ENCODE data around the gene CEP89.
"Not testable (repeated sequence)": the region's sequence is repeated elsewhere in the genome, so short reads cannot be mapped to it uniquely, and the experiment has no call there.

Gene CEP89

DNA sequence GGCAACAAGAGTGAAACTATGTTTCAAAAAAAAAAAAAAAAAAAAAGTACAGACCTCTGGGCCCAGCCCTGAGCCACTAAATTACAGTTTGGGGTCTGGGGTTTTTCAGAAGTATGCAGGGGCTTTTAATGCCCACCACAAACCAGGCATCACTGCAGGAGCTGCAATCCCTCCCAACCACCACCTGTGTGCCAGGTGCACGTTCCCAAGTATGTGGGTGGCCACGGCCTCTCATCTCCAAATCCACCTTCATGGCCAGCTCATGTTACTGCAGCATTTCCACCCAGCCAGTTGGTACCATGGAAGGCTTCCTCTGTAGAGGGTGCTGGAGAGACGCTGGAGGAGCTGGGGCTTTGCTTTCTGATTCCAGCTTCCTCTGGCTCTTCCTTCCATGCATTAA is 26.5 kb downstream of the CEP89 start:
- DNase-seq: no peak

DNA sequence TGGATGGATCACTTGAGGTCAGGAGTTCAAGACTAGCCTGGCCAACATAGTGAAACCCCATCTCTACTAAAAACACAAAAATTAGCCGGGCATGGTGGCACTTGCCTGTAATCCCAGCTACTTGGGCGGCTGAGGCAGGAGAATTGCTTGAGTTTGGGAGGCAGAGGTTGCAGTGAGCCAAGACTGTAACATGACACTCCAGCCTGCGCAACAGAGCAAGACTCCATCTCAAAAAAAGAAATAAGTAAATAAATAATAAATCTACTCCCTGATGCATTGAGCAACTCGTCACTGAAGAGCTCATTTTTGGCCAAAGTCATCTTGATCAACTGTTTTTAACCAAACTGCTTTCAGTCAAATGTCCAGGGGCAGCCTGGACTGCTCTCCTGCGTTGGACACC is 30.5 kb downstream of the CEP89 start:
- DNase-seq: not testable (repeated sequence)

DNA sequence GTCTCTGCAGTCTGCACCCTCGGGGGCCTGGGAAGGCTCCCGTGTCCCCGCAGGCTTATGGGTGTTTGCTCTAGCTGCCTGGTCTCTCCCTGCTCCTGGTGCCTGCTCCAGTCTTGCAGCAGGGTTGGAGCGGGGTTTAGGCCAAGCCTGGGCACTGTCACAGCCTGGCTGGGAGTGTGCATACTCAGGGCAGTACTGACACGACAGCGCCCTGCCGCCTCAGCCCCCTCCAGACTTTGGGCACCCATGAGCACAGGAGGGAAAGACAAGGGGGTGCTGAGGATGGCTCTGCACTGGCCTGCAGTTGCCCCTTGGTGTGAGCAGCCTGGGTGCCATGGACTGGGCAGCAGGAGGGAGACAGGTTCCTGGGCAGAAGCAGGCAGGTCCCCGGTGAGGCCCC is 35.7 kb downstream of the CEP89 start:
- no peak for DNase-seq

DNA sequence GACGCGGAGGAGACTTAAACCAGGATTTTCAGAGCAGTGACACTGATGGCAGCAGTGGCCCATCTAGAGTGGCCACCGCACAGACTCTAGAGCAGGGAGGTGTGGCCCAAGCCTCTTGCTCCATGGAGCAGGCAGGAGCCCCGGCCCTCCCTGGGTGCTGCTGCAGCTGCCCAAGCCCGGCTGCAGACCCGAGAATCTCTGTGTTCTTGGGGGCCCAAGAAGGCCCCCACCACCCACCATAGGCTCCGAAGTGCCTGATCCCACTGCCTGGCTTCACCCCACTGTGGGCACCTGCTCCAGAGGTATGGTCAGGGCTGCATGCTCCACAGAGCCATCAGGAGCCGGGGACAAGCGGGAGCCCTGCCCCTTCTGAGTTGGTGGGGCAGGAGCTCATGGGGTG is 36.1 kb downstream of the CEP89 start:
- DNase-seq: no peak

DNA sequence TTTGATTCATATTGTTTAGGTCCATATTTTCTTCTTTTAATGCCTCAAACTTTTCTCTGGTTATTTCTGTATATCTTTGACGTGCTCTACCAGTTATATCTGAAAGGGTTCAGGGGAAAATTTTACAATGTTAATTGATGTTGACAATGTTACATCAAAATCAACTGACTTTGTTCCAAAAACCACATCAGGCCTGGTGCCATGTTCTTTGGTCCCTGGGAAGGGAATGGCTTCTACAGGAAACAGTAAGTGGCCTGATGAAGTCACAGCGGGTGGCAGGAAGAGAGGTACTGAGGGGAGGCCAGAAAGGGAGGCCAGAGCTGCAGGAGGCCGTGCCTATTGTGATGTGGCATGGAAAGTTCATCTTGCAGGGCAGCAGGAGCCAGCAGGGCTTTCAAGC is 38.2 kb downstream of the CEP89 start:
- DNase-seq: no peak

DNA sequence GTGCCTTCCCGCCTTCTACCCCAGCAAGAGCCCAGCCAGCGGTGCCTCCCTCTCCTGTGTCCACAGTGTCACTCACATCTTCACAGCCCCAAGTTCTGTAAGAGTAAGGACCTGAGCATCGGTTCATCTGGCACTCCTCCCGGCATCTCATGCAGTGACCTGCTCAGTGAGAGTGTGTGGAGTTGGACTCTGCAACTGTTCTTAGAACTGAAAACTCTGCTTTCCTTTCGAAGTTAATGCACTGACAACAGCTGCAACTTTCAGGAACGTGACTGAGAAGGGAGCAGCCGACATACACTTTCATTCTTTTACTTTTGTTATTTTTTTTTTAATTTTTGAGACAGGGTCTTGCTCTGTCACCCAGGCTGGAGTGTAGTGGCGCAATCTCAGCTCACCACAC is 41.2 kb downstream of the CEP89 start:
- DNase-seq: no peak

DNA sequence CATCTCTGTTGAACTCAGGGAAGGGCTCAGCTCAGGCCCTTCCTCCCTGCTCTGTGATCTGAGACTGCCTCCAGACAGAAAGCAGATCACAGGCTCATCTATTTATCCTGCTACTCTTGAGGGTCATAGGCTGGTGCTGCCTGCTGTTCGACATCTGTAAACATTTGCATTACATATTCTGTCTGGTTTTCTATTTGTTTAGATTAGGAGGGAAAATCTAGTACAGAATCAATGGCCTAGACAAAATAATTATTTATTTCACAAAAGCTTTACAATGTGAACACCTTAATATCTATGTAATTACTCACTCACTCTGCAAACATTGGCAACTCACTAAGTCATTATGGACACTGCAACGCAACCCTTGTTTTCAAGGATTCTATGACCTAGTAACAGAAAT is 43.0 kb downstream of the CEP89 start:
- no peak for DNase-seq

DNA sequence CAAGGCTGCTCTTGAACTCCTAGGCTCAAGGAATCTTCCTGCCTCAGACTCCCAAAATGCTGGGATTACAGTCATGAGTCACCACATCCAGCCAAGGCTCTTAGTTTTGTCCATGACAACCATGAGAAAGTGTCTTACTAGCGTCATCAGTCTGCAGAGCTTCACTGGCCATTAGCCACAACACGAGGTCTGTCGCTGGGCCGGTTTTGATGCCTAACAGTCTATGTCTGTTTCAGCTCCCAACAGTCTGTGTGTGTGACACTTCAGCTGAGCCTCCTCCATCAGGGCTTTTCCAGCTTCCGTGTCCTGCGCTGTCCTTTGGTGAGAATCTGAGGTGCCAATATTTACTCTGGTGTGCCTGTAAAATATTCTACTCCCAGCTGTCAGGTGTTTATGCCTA is 47.6 kb downstream of the CEP89 start:
- DNase-seq: no peak

DNA sequence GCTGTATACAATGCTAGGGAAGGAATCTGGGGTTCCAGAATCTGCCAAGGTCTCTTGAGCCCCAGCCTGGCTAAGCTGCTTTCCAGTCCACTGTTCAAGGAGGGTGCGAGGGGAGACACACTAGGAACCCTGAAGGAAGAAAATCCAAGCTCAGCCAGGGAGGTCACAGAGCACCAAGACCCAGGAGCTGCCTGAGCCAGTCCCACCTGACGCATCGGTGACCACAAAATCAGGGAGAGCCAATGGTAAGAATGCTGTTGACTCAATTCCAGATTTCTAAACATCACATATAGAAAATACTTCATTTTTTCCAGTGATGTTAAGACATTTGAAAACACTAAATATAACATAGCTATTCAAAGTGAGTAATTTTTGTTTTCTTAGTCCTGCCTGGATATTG is 50.1 kb downstream of the CEP89 start:
- DNase-seq: no peak

DNA sequence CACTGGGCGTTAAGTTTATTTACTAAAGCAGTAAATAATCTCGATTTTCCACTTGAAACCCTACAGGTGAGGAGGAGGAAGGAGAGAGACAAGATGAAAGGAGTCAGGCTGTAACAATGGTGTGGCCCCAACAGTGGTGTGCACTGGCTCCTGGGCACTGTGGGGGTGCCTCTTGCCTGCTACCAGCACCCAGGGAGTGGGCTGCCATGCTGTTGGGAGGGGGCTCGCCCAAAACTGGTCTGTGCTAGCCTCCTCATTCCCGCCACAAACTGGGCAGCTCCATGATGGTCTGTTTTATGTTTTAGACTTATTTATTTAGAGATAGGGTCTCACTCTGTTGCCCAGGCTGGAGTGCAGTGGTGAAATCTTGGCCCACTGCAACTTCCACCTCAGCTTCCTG is 52.4 kb downstream of the CEP89 start:
- no peak for DNase-seq

DNA sequence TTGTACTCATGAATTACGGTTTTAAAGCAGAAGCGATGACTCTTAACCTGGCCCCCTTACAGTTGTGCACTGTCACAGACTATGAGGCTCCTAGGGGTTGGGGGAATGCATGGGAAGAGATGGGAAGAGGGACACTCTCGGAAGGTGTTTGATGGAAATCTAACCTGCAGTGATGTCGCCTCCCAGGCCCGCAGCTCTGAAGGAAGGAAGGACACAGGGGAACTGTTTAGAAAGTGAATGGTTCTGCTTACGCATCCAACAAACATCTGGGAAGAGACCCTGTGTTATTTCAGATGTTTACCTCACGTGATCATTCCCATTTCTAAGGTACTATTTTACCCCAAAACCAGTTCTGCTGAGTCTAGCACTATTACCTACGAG is 54.2 kb downstream of the CEP89 start:
- no peak for DNase-seq

DNA sequence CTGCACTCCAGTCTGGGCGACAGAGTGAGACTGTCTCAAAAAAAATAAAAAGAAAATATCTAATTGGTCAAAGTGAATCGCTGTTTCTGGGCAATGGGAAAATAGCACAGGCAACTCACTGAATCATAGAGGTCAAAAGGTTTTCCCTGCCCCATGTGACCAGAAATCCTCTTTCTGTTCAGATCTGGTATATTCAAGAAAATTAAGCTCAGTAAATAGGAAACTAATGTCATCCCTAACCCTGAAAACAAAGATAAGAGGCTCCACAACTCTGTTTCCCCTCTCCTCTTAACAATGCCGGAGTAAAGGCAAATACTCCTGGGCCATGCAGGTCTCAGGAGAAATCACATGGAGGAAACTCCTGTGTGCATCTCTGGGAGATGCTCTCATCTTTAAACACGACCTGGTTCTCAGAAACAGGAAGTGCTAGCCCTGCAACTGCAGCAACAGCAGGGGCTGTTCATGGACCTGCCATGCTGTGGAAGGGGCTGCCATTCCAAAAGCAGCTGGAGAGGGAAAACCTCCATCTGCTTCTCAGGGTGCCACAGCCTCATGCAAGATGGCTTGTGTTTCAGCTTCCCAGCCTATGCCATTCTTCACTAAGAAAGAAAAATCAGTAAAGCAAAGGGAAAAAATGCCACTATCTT is 54.7 kb downstream of the CEP89 start:
- DNase-seq: no peak

DNA sequence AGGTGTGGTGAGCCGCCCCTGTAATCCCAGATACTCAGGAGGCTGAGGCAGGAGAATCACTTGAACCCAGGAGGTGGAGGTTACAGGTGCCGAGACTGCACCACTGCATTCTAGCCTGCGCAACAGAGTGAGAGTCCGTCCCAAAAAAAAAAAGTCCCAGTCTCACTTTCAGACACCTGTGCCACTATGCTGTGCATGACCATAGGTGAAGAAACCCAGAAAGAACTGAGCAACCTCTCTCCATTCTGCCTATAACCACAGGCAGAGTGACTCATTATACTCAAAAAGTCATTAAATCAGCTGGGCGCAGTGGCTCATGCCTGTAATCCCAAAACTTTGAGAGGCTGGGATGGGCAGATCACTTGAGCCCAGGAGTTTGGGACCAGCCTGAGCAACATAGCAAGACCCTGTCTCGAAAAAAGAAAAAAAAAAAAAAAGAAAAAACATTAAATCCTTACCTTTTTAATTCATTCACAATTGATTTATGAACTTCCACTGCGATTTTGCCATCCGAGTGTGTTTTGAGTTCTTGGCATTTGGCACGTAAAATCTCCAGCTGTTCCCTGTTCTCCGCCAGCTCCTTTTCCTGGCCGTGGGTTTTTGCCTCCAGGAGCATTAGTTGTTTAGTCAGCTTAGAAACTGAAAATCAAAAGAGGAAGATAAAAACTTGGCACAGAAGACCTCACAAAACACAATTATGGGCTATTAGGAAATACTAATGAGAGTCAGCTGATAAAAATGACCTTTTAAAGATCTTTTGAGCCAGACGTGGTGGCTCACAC is 56.7 kb downstream of the CEP89 start:
- no peak for DNase-seq

DNA sequence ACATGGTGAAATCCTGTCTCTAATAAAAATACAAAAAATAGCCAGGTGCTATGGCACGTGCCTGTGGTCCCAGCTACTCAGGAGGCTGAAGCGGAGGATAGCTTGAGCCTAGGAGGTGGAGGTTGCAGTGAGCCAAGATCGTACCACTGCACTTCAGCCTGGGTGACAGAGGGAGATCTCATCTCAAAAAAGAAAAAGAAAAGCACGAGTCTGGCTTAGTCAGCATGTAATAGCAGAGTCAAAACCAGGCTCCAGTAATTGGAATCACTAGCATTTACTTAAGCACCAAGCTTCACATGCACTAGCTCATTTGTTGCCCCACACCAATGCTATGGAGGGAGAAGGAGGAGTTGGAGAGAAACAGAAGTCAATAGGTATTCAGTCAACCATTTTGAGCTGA is 60.3 kb downstream of the CEP89 start:
- no peak for DNase-seq

DNA sequence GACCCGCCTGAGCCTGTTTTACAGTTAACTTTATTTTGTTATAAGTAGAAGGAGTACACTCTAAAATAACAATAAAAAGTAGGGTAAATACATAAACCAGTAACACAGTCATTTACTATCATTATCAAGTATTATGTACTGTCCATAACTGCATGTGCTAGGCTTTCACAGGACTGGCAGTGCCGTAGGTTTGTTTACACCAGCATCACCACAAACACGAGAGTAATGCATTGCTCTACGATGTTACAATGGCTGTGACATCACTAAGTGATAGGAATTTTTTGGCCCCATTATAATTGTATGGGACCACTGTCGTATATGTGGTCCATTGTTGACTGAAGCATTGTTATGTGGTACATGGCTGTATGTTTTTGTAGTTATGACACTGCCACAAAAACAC is 60.9 kb downstream of the CEP89 start:
- no peak for DNase-seq

DNA sequence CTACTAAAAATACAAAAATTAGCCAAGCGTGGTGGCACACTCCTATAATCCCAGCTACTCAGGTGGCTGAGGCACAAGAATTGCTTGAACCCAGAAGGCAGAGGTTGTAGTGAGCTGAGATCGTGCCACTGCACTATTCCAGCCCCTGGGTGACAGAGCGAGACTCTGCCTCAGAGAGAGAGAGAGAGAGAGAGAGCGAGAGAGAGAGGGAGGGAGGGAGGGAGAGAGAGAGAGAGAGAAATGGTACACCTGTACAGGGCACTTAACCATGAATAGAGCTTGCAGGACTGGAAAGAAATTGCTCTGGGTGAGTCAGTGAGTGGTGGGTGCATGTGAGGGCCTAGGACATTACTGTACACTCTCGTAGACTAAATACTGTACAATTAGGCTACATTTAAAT is 61.7 kb downstream of the CEP89 start:
- no peak for DNase-seq

DNA sequence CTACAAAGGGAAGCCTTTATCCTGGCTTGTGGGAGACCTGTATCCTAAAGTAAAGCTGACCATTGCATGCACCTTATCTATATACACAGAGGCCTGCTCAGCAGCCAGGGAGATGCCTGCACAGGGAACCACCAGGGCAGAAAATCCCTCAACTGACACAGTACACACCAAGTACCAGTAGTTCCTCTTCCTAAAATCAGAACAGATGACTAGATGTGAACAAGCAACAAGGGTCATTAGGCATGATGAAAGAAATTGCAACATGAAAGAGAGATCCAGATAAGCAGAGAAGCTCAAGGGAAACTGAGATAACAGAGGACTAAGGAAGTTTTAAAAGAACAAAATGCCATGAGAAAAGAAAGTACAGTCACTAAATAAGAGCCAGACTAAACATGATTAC is 62.5 kb downstream of the CEP89 start:
- DNase-seq: no peak

DNA sequence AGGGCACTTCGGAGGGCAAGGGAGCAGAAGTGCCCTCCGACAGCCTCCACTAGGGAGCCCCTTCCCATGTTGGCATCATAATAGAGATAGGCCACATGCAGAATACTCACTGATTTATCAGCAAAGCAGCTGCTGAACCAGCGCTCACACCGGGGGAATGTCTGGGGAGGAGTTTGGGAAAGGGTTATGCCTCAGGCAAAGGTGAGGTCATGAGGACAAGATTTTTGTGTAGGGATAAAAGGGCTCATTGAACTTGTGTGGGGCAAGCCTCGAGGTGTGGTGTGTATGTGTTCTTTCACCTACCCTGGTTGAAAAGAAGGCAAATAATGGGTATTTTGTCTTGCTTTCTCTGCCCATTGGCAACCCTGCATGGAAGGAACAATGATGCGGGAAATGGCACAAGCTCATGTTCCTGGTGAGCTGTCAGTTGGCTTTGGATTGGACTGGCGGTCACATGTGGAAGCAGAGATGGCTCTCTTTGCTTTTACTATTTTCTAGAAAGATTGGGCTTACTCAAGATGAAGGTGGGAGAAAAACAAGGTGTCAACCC is 63.0 kb downstream of the CEP89 start:
- no peak for DNase-seq

DNA sequence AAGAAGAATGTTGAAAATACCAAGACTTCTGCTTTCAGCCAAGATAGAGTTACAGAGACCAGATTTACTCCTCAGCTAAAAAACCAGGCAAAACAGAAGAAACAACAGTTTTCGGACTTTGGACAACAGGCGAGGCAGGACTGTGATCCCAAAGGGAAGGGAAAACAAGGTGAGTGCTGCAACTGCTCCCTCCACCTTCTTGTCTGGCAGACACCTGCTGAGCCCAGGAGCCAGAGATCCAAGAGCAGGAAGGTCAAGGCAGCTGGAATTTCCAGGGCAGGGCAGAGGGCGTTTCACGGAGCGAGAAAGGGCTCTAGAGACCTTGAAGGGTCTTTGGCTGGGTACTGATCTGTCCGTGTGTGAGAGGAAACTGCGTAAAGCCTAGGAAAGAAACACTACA is 69.3 kb downstream of the CEP89 start:
- no peak for DNase-seq

DNA sequence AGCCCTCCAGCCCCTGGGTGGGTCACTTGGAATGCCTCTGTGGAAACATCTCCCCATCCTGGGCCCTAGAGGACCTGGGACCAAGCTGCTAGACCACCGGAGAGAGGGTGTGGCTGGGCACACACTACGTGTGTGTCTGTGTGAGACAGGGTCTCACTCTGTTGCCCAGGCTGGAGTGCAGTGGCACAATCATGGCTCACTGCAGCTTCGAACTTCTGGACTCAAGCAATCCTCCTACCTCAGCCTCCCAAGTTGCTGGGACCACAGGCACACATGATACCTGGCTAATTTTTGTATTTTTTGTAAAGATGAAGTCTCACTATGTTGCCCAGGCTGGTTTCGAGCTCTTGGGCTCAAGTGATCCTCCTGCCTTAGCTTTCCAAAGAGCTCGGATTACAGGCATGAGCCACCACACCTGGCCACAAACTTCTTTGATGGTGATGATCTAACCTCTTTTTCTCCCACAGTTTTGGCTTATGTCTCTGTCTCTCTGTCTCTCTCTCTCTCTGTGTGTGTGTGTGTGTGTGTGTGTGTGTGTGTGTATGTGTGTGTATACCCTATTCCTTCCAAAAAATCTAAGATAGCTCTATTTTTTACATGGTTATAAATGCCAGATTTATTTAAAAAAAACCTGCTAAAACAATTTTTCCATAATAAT is 70.1 kb downstream of the CEP89 start:
- no peak for DNase-seq

DNA sequence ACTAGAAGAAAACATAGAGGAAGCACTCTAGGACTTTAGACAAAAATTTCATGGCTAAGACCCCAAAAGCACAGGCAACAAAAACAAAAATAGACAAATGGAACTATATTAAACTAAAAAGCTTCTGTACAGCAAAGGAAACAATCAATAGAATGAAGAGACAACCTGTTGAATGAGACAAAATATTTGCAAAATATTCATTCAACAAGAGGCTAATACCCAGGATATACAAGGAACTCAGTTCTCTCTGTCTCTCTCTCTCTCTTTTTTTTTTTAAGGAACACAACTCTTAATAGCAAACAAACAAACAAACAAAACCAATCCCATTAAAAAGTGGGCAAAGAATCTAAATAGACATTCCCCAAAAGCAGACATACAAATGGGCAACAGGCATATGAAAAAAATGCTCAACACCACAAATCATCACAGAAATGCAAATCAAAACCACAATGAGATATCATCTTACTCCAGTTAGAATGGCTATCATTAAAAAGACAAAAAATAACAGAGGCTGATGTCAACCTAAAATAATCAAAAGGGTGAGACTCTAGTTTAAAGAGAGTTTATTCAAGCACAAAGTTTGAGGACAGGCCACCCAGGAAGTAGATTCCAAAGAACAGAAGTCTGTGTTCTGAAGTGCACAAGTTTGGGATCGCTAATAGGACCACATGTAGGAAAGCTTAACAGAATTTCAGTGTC is 75.1 kb downstream of the CEP89 start:
- DNase-seq: peak; percentile 23

DNA sequence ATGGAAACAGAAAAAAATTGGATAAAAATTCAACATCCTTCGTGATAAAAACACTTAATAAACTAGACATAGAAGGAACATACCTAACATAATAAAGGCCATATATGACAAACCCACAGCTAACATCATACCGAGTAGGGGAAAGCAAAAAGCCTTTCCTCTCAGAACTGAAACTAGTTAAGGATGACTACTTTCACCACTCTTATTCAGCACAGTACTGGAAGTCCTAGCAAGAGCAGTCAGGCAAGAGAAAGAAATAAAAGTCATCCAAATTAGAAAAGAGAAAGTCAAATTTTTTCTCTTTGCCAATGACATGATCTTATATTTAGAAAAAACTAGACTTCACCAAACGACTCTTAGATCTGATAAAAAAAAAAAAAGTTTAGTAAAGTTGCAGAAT is 76.4 kb downstream of the CEP89 start:
- no peak for DNase-seq

DNA sequence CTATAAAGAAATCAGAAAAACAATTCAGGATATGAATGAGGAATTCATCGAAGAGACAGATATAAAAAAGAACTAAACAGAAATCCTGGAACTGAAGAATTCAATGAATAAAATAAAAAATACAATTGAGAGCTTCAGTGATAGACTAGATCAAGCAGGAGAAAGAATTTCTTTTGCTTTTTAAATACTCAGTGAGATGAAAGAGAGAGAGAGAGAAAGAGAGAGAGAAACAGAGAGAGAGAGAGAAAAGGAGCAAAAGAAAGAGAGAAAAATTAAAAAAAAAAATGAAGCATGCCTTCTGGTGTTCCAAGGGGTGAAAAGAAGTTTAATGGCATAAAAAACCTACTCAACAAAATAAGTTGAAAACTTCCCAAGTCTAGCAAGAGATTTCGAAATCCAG is 80.1 kb downstream of the CEP89 start:
- no peak for DNase-seq

DNA sequence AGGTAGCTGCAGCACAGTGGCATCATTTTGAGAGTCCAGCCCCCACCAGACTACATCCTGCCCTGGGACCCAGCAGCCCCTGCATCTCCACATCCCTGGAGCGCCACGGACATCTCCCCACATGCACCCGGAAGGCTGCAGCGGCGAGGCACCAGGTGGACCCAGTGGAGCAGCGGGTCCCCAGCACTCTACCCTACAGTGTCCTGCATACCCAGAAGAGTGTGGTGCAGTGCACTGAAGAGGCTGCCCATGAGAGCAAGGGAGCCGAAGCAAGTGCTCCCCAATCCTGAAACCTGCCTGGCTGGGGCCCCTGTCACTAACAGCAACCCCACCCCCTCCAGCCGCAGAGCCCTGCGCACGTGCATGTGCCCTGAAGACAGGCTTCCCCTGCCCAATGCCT is 80.9 kb downstream of the CEP89 start:
- no peak for DNase-seq

All from fibroblast of upper back skin (primary cell).